Measurements from ENCODE around the gene SRBD1. TPM values are rescaled to one million over a fixed set of nuclear protein-coding genes. Genes with fewer than 3 reads are reported as not detected.

SRBD1 gene
- polyA plus RNA-seq, 1 donor (not counting 4 experiments of a cell fraction or from before 2014, with no cell fraction given), result 8.8 TPM

- FAIRE-seq (no peak), DNase-seq (ENCODE audit: low read depth, low spot score) (no peak)
Measured at GRCh38 chr2:45568935-45569334, 42.1 kb downstream of the SRBD1 start.

GRCh38 chr2:45567974-45568789, 42.9 kb downstream of the SRBD1 start:
- no peaks in the 10 kb centered on the region for H3K9me3 ChIP-seq (ENCODE audit: control insufficient read depth, low read depth, low read length)
- peak overlapping the region; percentile 2 for H2AFZ ChIP-seq (ENCODE audit: control insufficient read depth, low read length)
- no peaks in the 10 kb centered on the region for H3K27me3 ChIP-seq (ENCODE audit: control insufficient read depth, extremely low read depth, insufficient read depth, low read length)
- peaks cover 2% of the 10 kb centered on the region for H3K79me2 ChIP-seq (ENCODE audit: control insufficient read depth, insufficient read depth, low read length)
- H3K36me3 ChIP-seq (ENCODE audit: control insufficient read depth in 2 of 2, extremely low read depth in 1 of 2, insufficient read depth in 2 of 2, low read length in 2 of 2), result peaks cover 0 to 1% of the 10 kb centered on the region in 2 experiments
- dilution Hi-C loops (cut with MboI; ENCODE audit: extremely low pct_ligation_motif_present, low sequenced_read_pairs), result no loop called here
- no peak for DNase-seq (ENCODE audit: low read depth, low spot score)
- no peak overlapping the region for H3K9ac ChIP-seq (ENCODE audit: control insufficient read depth, extremely low read depth, insufficient read depth, low read length)
- FAIRE-seq, result peak; percentile 34
- H3K4me2 ChIP-seq (ENCODE audit: control insufficient read depth, extremely low read depth, insufficient read depth, low read depth, low read length), result no peak overlapping the region
- no peaks in the 10 kb centered on the region for H4K20me1 ChIP-seq (ENCODE audit: control insufficient read depth, extremely low read depth, insufficient read depth, low read length)
- peak overlapping the region; percentile 68 for H3K27ac ChIP-seq (ENCODE audit: control insufficient read depth, insufficient read depth, low read length)
- H3K4me3 ChIP-seq (ENCODE audit: control insufficient read depth in 2 of 3, extremely low read depth in 1 of 3, insufficient read depth in 2 of 3, low read depth in 1 of 3, low read length in 3 of 3), result no peak overlapping the region
- peaks cover 24% of the 10 kb centered on the region for H3K4me1 ChIP-seq (ENCODE audit: control insufficient read depth, extremely low read depth, insufficient read depth, low read length)
- TF ChIP-seq EZH2 (IDR thresholded peaks at IDR 0.05; ENCODE audit: low read length) (no peak), CTCF (optimal IDR thresholded peaks at IDR 0.05 in 1 of 3, IDR thresholded peaks at IDR 0.05 in 1 of 3, conservative IDR thresholded peaks at IDR 0.05 in 1 of 3; ENCODE audit: extremely low read depth in 1 of 3, insufficient read depth in 2 of 3, low read length in 3 of 3) (no peak)
- H3K9me1 ChIP-seq (ENCODE audit: control insufficient read depth, extremely low read depth, insufficient read depth, low read length), result no peaks in the 10 kb centered on the region

More at GRCh38 chr2:45568935-45569334, 42.1 kb downstream of the SRBD1 start:
- TF ChIP-seq CTCF (optimal IDR thresholded peaks at IDR 0.05 in 1 of 3, IDR thresholded peaks at IDR 0.05 in 1 of 3, conservative IDR thresholded peaks at IDR 0.05 in 1 of 3; ENCODE audit: extremely low read depth in 1 of 3, insufficient read depth in 2 of 3, low read length in 3 of 3) (no peak), EZH2 (IDR thresholded peaks at IDR 0.05; ENCODE audit: low read length) (no peak)
- Histone ChIP-seq H3K27ac (ENCODE audit: control insufficient read depth, insufficient read depth, low read length) (peak overlapping the region; percentile 68), H3K9me3 (ENCODE audit: control insufficient read depth, low read depth, low read length) (no peaks in the 10 kb centered on the region), H4K20me1 (ENCODE audit: control insufficient read depth, extremely low read depth, insufficient read depth, low read length) (no peaks in the 10 kb centered on the region), H3K36me3 (ENCODE audit: control insufficient read depth in 2 of 2, extremely low read depth in 1 of 2, insufficient read depth in 2 of 2, low read length in 2 of 2) (peaks cover 0 to 1% of the 10 kb centered on the region in 2 experiments), H3K9me1 (ENCODE audit: control insufficient read depth, extremely low read depth, insufficient read depth, low read length) (no peaks in the 10 kb centered on the region), H3K4me2 (ENCODE audit: control insufficient read depth, extremely low read depth, insufficient read depth, low read depth, low read length) (peak overlapping the region; percentile 42), H2AFZ (ENCODE audit: control insufficient read depth, low read length) (no peak overlapping the region), H3K4me3 (ENCODE audit: control insufficient read depth in 2 of 3, extremely low read depth in 1 of 3, insufficient read depth in 2 of 3, low read depth in 1 of 3, low read length in 3 of 3) (no peak overlapping the region), H3K79me2 (ENCODE audit: control insufficient read depth, insufficient read depth, low read length) (peaks cover 2% of the 10 kb centered on the region), H3K9ac (ENCODE audit: control insufficient read depth, extremely low read depth, insufficient read depth, low read length) (peak overlapping the region; percentile 4), H3K27me3 (ENCODE audit: control insufficient read depth, extremely low read depth, insufficient read depth, low read length) (no peaks in the 10 kb centered on the region), H3K4me1 (ENCODE audit: control insufficient read depth, extremely low read depth, insufficient read depth, low read length) (peaks cover 24% of the 10 kb centered on the region)
- dilution Hi-C loops (cut with MboI; ENCODE audit: extremely low pct_ligation_motif_present, low sequenced_read_pairs), result no loop called here
